ENCODE measurements around the gene DCDC1.

DCDC1 gene

GRCh38 chr11:30879322-30880005 is 490.1 kb downstream of the DCDC1 start:
- no peak for DNase-seq

GRCh38 chr11:30878400-30878799 is 491.1 kb downstream of the DCDC1 start:
- no peak for DNase-seq

- no peak for DNase-seq
These were observed 492.7 kb downstream of the DCDC1 start for GRCh38 chr11:30876663-30877396.

- no peak for DNase-seq
These were observed 493.3 kb downstream of the DCDC1 start for GRCh38 chr11:30876228-30876627.

- no peak for DNase-seq
These were observed 493.7 kb downstream of the DCDC1 start for GRCh38 chr11:30875806-30876205.

- no peak for DNase-seq
These were observed 495.5 kb downstream of the DCDC1 start for GRCh38 chr11:30873924-30874610.

- DNase-seq = no peak
These were observed 500.9 kb downstream of the DCDC1 start for GRCh38 chr11:30868626-30869081.

GRCh38 chr11:30863209-30863608 is 506.3 kb downstream of the DCDC1 start:
- no peak for DNase-seq

GRCh38 chr11:30861531-30861930 is 508.0 kb downstream of the DCDC1 start:
- DNase-seq = no peak

GRCh38 chr11:30861064-30861463 is 508.5 kb downstream of the DCDC1 start:
- no peak for DNase-seq

GRCh38 chr11:30860146-30860545 is 509.4 kb downstream of the DCDC1 start:
- DNase-seq = no peak

- DNase-seq = no peak
These were observed 509.9 kb downstream of the DCDC1 start for GRCh38 chr11:30859669-30860068.

- DNase-seq = no peak
These were observed 514.0 kb downstream of the DCDC1 start for GRCh38 chr11:30855383-30856006.

- DNase-seq = no peak
These were observed 516.1 kb downstream of the DCDC1 start for GRCh38 chr11:30853439-30853838.

GRCh38 chr11:30852645-30853044 is 516.9 kb downstream of the DCDC1 start:
- DNase-seq = no peak

GRCh38 chr11:30852091-30852490 is 517.4 kb downstream of the DCDC1 start:
- DNase-seq = no peak

GRCh38 chr11:30837252-30837651 is 532.3 kb downstream of the DCDC1 start:
- no peak for DNase-seq

GRCh38 chr11:30832831-30833230 is 536.7 kb downstream of the DCDC1 start:
- no peak for DNase-seq

GRCh38 chr11:30830681-30831080 is 538.9 kb downstream of the DCDC1 start:
- no peak for DNase-seq

- DNase-seq = no peak
These were observed 542.6 kb downstream of the DCDC1 start for GRCh38 chr11:30826911-30827310.

GRCh38 chr11:30825723-30826122 is 543.8 kb downstream of the DCDC1 start:
- DNase-seq = no peak

- no peak for DNase-seq
These were observed 546.4 kb downstream of the DCDC1 start for GRCh38 chr11:30823119-30823518.

GRCh38 chr11:30821438-30821965 is 548.0 kb downstream of the DCDC1 start:
- DNase-seq = no peak

Measured in CD4-positive, alpha-beta T cell treated with Interleukin-21 for 1 hour (primary cell).